RWPE1 (cell line): Measurements from ENCODE around the gene ADCY10.
"Not testable (repeated sequence)": the region's sequence is repeated elsewhere in the genome, so short reads cannot be mapped to it uniquely, and the experiment has no call there.

Source experiments
- CTCF ChIA-PET: fragments of 350-600 bp; sonication (Branson Sonifier 250); formaldehyde crosslinking; extraction: SDS; loops from one replicate; lab custom pipeline; 2021; lab: Yijun Ruan, JAX
- POLR2A ChIA-PET: fragments of 400-600 bp; formaldehyde crosslinking; extraction: SDS; loops from one replicate; lab custom pipeline; 2020; ENCODE audit warnings: antibody characterized with exemption; ENCODE audit not compliant: low non-redundant PET; lab: Yijun Ruan, JAX
- DNase-seq: peaks from one replicate; pipeline ENCODE4 v3.0.0; 2012; ENCODE audit warnings: low spot score
- H3K27ac ChIP-seq: fragments of 450-650 bp; 2 replicates; pipeline ENCODE4 v1.5.1; 2017
- CTCF ChIP-seq: fragments of 450-650 bp; conservative IDR thresholded peaks from 2 replicates; pipeline ENCODE4 v1.5.1; 2017; ENCODE audit warnings: low read depth, mild to moderate bottlenecking

Gene ADCY10

DNA sequence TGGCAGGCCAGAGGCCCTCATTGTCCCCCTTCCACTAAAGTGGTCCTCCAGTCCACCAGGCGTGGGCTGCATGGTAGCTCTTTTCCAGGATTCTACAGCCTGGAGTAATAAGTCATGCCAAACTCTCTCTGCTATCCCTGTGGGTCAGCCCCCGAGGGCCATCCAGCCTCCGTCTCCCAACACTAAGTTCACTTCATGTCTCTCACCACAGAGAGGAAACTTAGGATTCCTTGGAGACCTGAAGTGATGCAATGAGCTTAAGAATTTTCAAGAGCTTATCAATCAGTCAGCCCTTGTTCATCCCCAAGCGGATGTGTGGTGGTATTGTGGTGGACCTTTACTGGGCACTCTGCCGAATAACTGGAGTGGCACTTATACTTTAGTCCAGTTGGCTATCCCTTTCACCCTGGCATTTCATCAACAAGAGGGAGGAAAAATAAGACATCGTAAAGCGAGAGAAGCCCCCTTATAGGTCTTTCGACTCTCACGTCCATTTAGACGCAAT lies 48.1 kb downstream of the ADCY10 start:
- DNase-seq, H3K27ac ChIP-seq, CTCF ChIA-PET, POLR2A ChIA-PET: not testable (repeated sequence)

- H3K27ac ChIP-seq, CTCF ChIA-PET, POLR2A ChIA-PET, DNase-seq: not testable (repeated sequence)
Measured at GRCh38 chr1:167865193-167865592, 48.7 kb downstream of the ADCY10 start.

DNA sequence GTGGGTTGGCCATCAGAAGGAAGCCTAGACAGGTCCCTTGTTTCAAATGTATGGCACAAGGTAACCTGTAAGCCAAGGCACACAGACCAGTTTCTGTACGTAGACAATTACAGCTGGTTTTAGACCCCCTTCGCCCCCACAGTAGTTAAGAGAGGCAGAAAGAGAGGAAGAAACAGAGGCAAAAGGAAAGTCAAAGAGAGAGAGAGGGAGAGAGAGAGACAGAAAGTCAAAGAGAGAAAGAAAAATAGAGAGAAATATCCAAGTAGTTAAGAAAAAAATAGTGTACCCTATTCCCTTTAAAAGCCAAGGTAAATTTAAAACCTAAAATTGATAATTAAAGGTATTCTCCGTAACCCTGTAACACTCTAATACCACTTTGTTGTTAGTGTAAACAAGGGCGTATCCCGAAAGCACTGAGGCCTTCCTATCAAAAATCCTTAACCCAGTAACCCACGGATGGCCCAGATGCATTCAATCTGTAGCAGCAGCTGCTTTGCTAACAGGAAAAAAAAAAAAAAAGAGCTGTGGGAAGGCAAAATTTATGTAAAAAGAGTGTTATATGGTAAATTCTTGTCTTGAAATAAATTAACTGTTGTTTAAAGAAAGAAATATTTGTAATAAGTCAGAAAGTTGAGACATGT lies 49.4 kb downstream of the ADCY10 start:
- TF ChIP-seq CTCF, result no peak
- ChIA-PET POLR2A (no interaction called here), CTCF (interaction anchor here (0.7 kb wide), 1 partner anchor 331 kb away, joined by 4 read pairs; no protein-coding TSS in a partner anchor)
- DNase-seq, result no peak
- H3K27ac ChIP-seq, result no peak overlapping the region

- DNase-seq, result no peak
- ChIA-PET CTCF (interaction anchor here (0.7 kb wide), 1 partner anchor 331 kb away, joined by 4 read pairs; no protein-coding TSS in a partner anchor), POLR2A (interaction anchor here (0.5 kb wide), 1 partner anchor 37 kb away, joined by 3 read pairs; no protein-coding TSS in a partner anchor)
- no peak for TF ChIP-seq CTCF
- H3K27ac ChIP-seq, result no peak overlapping the region
Measured at GRCh38 chr1:167863921-167864279, 50.0 kb downstream of the ADCY10 start.

DNA sequence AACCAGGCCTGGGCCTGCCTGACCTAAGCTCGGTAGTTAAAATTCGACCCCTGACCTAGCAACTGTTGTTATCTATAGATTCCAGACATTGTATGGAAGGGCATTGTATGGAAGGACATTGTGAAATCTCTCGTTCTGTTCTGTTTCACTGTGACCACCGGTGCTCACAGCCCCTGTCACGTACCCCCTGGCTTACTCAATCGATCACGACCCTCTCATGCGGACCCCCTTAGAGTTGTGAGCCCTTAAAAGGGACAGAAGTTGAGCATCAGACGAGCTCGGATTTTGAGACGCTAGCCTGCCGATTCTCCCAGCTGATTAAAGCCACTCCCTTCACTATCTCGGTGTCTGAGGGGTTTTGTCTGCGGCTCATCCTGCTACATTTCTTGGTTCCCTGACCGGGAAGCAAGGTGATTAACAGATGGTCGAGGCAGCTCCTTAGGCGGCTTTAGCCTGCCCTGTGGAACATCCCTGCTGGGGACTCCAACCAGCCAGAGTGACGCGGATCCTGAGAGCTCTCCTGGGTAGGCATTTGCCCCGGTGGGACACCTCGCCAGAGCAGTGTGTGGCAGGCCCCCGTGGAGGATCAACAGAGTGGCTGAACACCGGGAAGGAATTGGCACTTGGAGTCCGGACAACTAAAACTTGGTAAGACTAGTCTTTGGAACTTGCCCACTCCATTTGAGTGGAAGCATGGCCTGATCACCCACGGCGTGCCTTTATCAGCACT lies 50.6 kb downstream of the ADCY10 start:
- H3K27ac ChIP-seq, CTCF ChIA-PET, DNase-seq: not testable (repeated sequence)
- POLR2A ChIA-PET, result interaction anchor here (0.5 kb wide), 1 partner anchor 38 kb away, joined by 3 read pairs; no protein-coding TSS in a partner anchor

DNA sequence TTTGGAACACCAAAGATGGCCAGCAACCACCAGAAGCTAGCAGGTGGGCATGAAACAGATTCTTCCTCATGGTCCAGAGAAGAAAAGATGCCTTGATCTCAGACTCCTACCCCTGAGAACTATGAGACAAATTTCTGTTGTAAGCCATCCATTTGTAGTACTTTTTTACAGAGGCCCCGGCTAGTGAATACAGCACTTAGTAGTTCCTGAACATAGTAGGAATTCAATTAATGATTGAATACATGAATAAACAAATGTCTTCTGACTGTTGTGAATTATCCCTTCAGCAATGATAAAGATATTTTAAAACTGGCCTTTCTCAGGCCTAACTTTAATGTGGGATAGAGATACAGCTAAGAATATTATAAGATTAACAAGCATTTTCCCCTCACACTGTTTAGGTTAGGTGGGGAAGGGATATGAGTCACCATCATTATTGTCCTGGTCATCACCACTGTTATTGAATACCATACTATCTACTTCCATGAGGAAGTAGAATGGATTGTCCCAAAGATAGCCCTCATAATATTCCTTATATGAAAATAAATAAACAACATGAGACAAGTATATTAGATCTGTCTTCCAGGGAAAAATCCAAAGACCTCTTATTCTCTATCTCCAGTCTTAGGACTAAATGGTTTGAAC lies 51.4 kb downstream of the ADCY10 start:
- DNase-seq, result no peak
- no peak overlapping the region for H3K27ac ChIP-seq
- ChIA-PET CTCF (no interaction called here), POLR2A (no interaction called here)
- TF ChIP-seq CTCF, result no peak

GRCh38 chr1:167861664-167862381 lies 52.1 kb downstream of the ADCY10 start:
- DNase-seq, result no peak
- POLR2A ChIA-PET, result no interaction called here
- H3K27ac ChIP-seq, result no peak overlapping the region
- no peak for TF ChIP-seq CTCF
- CTCF ChIA-PET, result no interaction called here
